Measurements from ENCODE around the gene CROCC2. TPM values are rescaled to one million over a fixed set of nuclear protein-coding genes. Genes with fewer than 3 reads are reported as not detected.

The CROCC2 gene
- total and polyA plus RNA-seq, 2 of the 13 experiments (the other 11 are each of a cell fraction or from before 2014, with no cell fraction given), result not detected

DNA sequence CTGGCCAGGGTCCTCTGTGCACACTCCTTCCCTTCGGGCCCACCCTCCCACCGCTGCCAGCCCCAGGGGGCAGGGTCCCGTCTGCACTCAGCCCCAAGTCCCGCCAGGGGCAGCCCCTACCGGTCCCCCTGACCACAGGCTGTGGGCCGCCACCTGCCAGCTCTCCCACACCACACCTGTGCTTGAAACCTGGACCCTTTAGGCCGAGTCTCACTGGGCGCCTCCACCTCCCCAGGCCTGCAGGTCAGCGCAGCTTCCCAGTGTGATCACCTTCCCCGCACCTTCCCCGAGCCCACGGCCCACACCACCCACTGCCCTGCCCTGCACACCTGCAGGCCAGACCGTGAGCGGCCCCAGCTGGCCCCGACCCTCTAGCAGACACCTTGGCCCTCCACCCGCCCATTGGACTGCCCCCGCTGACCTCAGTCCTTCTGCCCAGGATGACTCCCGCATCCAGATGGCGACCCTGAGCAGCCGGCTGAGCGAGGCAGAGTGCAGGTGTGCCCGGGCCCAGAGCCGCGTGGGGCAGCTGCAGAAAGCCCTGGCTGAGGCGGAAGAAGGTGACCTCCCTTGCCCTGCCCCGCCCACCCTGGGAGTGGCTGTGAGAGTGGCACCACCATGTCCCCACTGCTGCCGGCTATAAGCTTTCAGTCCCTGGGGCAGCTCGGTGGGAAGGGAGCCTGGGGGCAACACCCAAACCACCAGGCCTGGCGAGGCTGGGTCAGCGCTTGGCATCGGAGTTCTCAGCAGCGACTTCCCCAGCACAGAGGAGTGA is 61.0 kb downstream of the CROCC2 start (continued):
- TF ChIP-seq, protein P1, sequence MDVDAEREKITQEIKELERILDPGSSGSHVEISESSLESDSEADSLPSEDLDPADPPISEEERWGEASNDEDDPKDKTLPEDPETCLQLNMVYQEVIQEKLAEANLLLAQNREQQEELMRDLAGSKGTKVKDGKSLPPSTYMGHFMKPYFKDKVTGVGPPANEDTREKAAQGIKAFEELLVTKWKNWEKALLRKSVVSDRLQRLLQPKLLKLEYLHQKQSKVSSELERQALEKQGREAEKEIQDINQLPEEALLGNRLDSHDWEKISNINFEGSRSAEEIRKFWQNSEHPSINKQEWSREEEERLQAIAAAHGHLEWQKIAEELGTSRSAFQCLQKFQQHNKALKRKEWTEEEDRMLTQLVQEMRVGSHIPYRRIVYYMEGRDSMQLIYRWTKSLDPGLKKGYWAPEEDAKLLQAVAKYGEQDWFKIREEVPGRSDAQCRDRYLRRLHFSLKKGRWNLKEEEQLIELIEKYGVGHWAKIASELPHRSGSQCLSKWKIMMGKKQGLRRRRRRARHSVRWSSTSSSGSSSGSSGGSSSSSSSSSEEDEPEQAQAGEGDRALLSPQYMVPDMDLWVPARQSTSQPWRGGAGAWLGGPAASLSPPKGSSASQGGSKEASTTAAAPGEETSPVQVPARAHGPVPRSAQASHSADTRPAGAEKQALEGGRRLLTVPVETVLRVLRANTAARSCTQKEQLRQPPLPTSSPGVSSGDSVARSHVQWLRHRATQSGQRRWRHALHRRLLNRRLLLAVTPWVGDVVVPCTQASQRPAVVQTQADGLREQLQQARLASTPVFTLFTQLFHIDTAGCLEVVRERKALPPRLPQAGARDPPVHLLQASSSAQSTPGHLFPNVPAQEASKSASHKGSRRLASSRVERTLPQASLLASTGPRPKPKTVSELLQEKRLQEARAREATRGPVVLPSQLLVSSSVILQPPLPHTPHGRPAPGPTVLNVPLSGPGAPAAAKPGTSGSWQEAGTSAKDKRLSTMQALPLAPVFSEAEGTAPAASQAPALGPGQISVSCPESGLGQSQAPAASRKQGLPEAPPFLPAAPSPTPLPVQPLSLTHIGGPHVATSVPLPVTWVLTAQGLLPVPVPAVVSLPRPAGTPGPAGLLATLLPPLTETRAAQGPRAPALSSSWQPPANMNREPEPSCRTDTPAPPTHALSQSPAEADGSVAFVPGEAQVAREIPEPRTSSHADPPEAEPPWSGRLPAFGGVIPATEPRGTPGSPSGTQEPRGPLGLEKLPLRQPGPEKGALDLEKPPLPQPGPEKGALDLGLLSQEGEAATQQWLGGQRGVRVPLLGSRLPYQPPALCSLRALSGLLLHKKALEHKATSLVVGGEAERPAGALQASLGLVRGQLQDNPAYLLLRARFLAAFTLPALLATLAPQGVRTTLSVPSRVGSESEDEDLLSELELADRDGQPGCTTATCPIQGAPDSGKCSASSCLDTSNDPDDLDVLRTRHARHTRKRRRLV (CRISPR knock-in tag; IDR thresholded peaks at IDR 0.05), result no peak
- TF ChIP-seq ZNF572 (CRISPR knock-in tag; IDR thresholded peaks at IDR 0.05) (peak; percentile 62; the same call in 1 of the 2 replicates), ZNF614 (CRISPR knock-in tag; IDR thresholded peaks at IDR 0.05; ENCODE audit: borderline replicate concordance) (no peak), HDAC6 (IDR thresholded peaks at IDR 0.05; ENCODE audit: low read depth, low read length) (no peak), HMG20A (CRISPR knock-in tag; IDR thresholded peaks at IDR 0.05; ENCODE audit: borderline replicate concordance) (no peak), TCF7L2 (IDR thresholded peaks at IDR 0.05; ENCODE audit: low read depth, low read length) (no peak), ZNF432 (CRISPR knock-in tag; IDR thresholded peaks at IDR 0.05; ENCODE audit: borderline replicate concordance) (no peak), PRDM15 (CRISPR knock-in tag; IDR thresholded peaks at IDR 0.05) (no peak), NFE2L2 (IDR thresholded peaks at IDR 0.05; ENCODE audit: low read length) (no peak), PAXIP1 (CRISPR knock-in tag; conservative IDR thresholded peaks at IDR 0.05) (no peak), MXD4 (CRISPR knock-in tag; IDR thresholded peaks at IDR 0.05) (no peak; the same call in 1 of the 2 replicates), ZNF790 (CRISPR knock-in tag; IDR thresholded peaks at IDR 0.05; ENCODE audit: borderline replicate concordance) (no peak), CERS6 (CRISPR knock-in tag; IDR thresholded peaks at IDR 0.05) (no peak), NBN (conservative IDR thresholded peaks at IDR 0.05) (no peak)

All from HepG2 (cell line).